WERI-Rb-1 (cell line): Measurements from ENCODE around the gene EPB41.
A peak's percentile ranks its signal among the peaks of the same experiment; 100 is the strongest.

Experiments
- DNase-seq: peaks from one replicate; pipeline ENCODE4 v3.0.0-alpha.2; 2020
- H3K27ac ChIP-seq: fragments of 250-450 bp; sonication (Bioruptor Pico); 2 replicates; pipeline ENCODE4 v1.5.1; 2020; ENCODE audit warnings: mild to moderate bottlenecking, moderate library complexity
- H3K27me3 ChIP-seq: fragments of 250-450 bp; sonication (Bioruptor Pico); 2 replicates; pipeline ENCODE4 v1.5.1; 2021; ENCODE audit warnings: mild to moderate bottlenecking, low read depth, moderate library complexity; ENCODE audit not compliant: insufficient read depth, severe bottlenecking
- H3K36me3 ChIP-seq: fragments of 250-450 bp; sonication (Bioruptor Pico); 2 replicates; pipeline ENCODE4 v1.5.1; 2020; ENCODE audit warnings: mild to moderate bottlenecking, moderate library complexity
- H3K4me3 ChIP-seq: 2 replicates; pipeline ENCODE4 v1.5.1; 2011; ENCODE audit warnings: low read depth, mild to moderate bottlenecking, control low read depth, low read length
- H3K9me3 ChIP-seq: fragments of 250-450 bp; sonication (Bioruptor Pico); 2 replicates; pipeline ENCODE4 v1.5.1; 2021; ENCODE audit warnings: mild to moderate bottlenecking, moderate library complexity; ENCODE audit not compliant: severe bottlenecking
- CTCF ChIP-seq: IDR thresholded peaks from 2 replicates; pipeline ENCODE4 v1.5.1; 2011; ENCODE audit warnings: low read depth, mild to moderate bottlenecking, control low read depth, inconsistent platforms, low read length

The EPB41 gene

GRCh38 chr1:29017235-29017634 is 102.9 kb downstream of the EPB41 start:
- H3K27me3 ChIP-seq, result no peaks in the 10 kb centered on the region
- TF ChIP-seq CTCF, result no peak
- no peak for DNase-seq
- H3K9me3 ChIP-seq, result no peaks in the 10 kb centered on the region
- no peak overlapping the region for H3K4me3 ChIP-seq
- no peak overlapping the region; the same call in 1 of the 2 replicates for H3K27ac ChIP-seq
- peaks cover 26% of the 10 kb centered on the region for H3K36me3 ChIP-seq

GRCh38 chr1:29017975-29018712 is 103.8 kb downstream of the EPB41 start:
- no peak for TF ChIP-seq CTCF
- no peak overlapping the region for H3K27ac ChIP-seq
- H3K9me3 ChIP-seq, result no peaks in the 10 kb centered on the region
- no peaks in the 10 kb centered on the region for H3K27me3 ChIP-seq
- DNase-seq, result no peak
- H3K36me3 ChIP-seq, result peaks cover 26% of the 10 kb centered on the region
- H3K4me3 ChIP-seq, result no peak overlapping the region

- H3K9me3 ChIP-seq, result no peaks in the 10 kb centered on the region
- DNase-seq, result no peak
- no peaks in the 10 kb centered on the region for H3K27me3 ChIP-seq
- no peak for TF ChIP-seq CTCF
- H3K27ac ChIP-seq, result no peak overlapping the region
- peaks cover 28% of the 10 kb centered on the region for H3K36me3 ChIP-seq
- no peak overlapping the region for H3K4me3 ChIP-seq
These were observed 108.3 kb downstream of the EPB41 start for GRCh38 chr1:29022620-29023019.

- Histone ChIP-seq H3K4me3 (no peak overlapping the region), H3K27ac (peak overlapping the region; percentile 19; the same call in 1 of the 2 replicates), H3K9me3 (no peaks in the 10 kb centered on the region), H3K36me3 (peaks cover 27% of the 10 kb centered on the region), H3K27me3 (no peaks in the 10 kb centered on the region)
- no peak for TF ChIP-seq CTCF
- no peak for DNase-seq
These were observed 115.3 kb downstream of the EPB41 start for GRCh38 chr1:29029667-29030066.

GRCh38 chr1:29032841-29033240 is 118.5 kb downstream of the EPB41 start:
- Histone ChIP-seq H3K27ac (no peak overlapping the region), H3K27me3 (no peaks in the 10 kb centered on the region), H3K36me3 (peaks cover 43% of the 10 kb centered on the region), H3K4me3 (no peak overlapping the region), H3K9me3 (no peaks in the 10 kb centered on the region)
- no peak for TF ChIP-seq CTCF
- DNase-seq, result no peak

- Histone ChIP-seq H3K9me3 (no peaks in the 10 kb centered on the region), H3K27ac (no peak overlapping the region), H3K4me3 (no peak overlapping the region), H3K36me3 (peaks cover 47% of the 10 kb centered on the region), H3K27me3 (no peaks in the 10 kb centered on the region)
- DNase-seq, result no peak
- no peak for TF ChIP-seq CTCF
These were observed 119.6 kb downstream of the EPB41 start for GRCh38 chr1:29033829-29034466.
